ENCODE data around the gene HIVEP3.

HIVEP3 gene

GRCh38 chr1:41728403-41729202, 190.1 kb downstream of the HIVEP3 start:
- DNase-seq (ENCODE audit: low spot score) = no peak

DNA sequence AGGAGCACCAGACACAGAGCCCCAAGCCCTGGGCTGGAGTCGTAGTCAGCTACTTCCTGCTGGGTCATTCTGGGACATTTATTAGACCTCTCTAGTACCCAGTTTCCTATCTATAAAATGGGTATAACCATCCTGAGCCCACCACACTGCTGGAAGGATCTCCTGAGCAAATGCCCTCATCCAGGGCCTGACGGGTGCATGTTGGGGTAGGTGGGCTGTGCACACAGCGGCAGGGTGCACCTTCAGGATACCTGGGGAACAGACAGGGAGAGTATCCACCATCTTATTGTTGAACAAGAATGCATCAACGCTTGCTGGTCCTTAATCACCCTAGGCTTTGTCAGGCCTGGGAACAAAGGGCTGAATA, 191.0 kb downstream of the HIVEP3 start:
- no peak for DNase-seq (ENCODE audit: low spot score)

- no peak for DNase-seq (ENCODE audit: low spot score)
Observed at GRCh38 chr1:41726899-41727748, 191.6 kb downstream of the HIVEP3 start.

- DNase-seq (ENCODE audit: low spot score) = no peak
Observed at GRCh38 chr1:41726292-41726691, 192.4 kb downstream of the HIVEP3 start.

GRCh38 chr1:41724926-41725325, 193.8 kb downstream of the HIVEP3 start:
- no peak for DNase-seq (ENCODE audit: low spot score)

- no peak for DNase-seq (ENCODE audit: low spot score)
Observed at GRCh38 chr1:41724248-41724647, 194.5 kb downstream of the HIVEP3 start.

GRCh38 chr1:41723786-41724185, 194.9 kb downstream of the HIVEP3 start:
- DNase-seq (ENCODE audit: low spot score) = no peak

DNA sequence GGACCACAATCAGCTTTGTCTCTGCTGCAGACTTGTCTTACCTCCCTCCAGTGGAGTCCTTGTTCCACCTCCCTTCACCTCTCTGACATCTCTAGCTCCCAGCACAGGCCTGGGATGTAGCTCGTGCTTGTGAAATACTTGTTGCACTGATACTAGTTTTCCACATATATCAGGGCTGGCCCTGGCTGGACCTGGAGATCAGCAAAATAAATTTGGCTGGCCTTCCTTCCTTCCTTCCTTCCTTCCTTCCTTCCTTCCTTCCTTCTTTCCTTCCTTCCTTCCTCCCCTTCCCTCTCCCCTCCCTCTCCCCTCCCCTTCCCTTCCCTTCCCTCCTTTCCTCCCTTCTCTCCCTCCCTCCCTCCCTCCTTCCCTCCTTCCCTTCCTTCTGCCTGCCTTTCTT, 196.5 kb downstream of the HIVEP3 start:
- no peak for DNase-seq (ENCODE audit: low spot score)

DNA sequence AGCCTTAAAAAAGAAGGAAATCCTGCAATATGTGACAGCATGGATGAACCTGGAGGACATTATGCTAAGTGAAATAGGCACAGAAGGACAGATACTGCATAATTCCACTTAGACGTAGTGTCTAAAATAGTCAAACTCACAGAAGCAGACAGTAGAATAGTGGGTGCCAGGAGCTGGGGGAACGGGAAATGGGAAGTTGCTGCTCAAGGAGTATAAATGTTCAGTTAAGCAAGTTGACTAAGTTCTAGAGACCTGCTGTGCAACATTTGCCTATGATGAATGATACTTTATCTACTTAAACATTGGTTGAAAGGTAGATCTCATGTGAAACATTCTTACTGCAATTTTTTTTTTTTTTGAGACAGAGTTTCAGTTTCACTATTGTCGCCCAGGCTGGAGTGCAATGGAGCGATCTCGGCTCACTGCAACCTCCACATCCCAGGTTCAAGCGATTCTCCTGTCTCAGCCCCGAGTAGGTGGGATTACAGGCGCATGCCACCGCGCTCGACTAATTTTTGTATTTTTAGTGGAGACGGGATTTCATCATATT, 197.8 kb downstream of the HIVEP3 start:
- DNase-seq (ENCODE audit: low spot score) = no peak

- DNase-seq (ENCODE audit: low spot score) = no peak
Observed at GRCh38 chr1:41719590-41719989, 199.1 kb downstream of the HIVEP3 start.

DNA sequence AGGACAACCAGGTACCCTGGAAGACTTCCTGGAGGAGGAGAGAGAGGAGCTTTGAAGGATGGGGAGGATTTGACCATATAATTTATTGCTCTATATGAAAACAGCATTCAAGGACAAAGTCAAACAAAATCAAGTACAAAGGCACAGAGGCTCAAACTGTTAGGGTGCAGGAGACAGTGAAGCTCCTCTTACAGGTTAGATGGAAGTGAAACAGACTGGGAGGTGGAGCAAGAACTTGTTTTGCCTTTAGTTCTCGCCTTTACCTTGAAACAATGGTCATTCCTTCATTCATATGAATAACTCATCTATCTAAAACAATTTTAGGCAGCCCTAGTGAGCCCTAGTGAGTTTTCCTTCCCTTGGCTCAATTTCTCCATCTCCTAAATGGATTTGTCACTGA, 199.6 kb downstream of the HIVEP3 start:
- no peak for DNase-seq (ENCODE audit: low spot score)

DNA sequence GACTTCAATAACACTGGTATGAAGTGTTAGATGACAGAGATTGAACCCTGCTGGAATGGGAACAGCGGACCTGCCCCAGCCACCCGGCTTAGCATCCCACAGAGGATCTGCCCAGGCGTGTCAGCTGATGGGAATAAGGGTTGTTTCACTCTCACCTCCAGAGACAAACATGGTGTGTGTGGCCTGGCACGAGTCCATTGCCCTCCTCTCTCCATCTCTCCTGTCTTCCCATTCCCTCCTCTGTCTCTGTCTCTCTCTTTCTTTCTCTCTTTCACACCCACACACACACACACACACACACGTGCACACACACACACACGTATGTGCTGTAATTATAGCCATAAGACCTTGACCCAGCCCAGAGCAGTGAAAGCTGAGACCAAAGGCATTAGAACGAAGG, 200.2 kb downstream of the HIVEP3 start:
- DNase-seq (ENCODE audit: low spot score) = no peak

GRCh38 chr1:41716188-41717130, 202.3 kb downstream of the HIVEP3 start:
- DNase-seq (ENCODE audit: low spot score) = no peak

GRCh38 chr1:41715441-41716095, 203.2 kb downstream of the HIVEP3 start:
- no peak for DNase-seq (ENCODE audit: low spot score)

DNA sequence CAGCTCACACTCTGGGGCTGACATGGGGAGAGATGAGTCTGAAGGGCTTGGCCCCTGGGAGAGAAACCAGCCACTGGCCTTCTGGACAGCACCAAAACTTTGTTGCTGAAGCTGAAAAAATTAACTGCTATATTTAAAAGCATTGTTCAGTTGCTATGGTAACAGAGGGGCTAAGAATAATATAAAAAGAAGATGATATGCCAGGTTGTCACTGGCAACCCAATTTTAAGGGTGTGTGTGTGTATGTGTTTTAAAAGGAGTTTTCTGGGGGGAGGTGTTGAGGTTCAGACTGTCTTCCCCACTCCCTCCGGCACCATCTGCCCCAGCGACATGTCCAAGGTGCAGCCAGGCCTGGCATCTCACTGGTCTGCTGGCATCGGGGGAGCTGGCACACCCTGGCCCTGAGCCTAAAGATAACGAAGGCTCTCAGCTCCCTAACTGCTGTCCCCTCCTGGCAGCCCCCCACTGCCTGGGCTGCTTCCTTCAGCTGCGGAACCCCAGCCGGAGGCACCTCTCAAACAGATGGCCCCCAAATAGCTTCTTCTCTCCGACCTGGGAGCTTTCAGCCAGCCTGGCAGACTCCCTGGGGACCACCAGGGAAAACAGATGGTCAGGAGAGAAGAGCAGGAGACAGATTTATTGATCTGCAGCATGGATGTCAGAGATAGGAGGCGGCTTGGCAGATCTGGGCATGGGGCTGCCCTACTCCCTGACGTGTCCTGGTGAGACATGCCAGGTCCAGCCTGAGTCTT, 203.9 kb downstream of the HIVEP3 start:
- DNase-seq (ENCODE audit: low spot score) = no peak

DNA sequence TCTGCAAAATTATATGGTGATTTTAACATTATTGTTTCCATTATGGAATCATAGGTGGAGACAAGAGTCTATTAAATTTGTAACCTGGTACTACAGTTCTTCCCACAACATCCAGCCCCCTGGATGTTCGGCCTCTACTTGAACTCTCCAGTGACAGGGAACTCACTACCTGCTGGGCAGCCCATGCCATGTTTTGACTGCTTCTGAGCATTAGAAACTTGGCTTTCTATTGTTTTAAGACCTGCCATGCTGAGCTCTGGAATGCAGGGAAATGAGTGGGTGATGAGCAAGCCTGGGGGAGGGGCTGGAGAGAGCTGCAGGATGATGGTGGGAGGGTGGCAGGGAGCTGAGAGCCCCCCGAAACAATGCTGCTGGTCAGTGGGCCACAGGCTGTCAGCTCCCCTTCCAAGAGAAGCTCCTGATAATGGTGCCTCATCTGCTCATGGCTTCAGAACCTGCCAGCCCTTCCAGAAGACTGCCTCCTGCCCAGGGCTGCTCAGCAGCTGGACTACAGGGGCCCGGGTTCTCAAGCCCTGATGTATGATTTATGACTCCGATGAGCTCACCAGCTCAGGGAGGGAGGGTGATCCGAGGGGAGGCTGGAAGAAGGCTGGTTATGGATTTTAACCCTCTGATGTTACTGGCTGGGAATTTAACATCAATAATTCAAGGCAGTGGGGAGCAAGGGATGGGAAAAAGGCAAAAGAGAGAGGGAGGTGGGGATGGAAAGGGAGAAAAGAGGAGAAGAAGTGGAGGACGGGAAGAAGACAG, 205.0 kb downstream of the HIVEP3 start:
- no peak for DNase-seq (ENCODE audit: low spot score)

DNA sequence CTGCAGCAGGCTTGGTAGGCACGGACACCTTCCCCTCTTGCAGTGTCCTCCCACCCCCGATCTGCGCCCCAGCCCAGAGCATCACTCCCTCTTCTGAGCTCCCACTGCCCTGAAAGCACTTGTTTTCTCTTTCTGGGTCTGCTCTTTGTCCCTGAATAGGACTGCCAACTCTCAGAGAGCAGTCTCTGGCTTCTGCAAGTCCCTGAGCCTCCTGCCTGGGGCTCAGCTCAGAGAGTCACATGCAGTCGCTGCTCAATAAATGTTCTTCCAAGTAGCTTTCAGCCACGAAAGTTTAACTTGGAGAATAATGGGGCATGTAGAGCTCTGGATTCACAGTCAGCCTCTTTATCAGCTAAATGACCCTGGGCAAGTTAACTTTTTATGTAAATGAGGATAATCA, 205.6 kb downstream of the HIVEP3 start:
- DNase-seq (ENCODE audit: low spot score) = no peak

- no peak for DNase-seq (ENCODE audit: low spot score)
Observed at GRCh38 chr1:41712695-41713094, 206.0 kb downstream of the HIVEP3 start.

DNA sequence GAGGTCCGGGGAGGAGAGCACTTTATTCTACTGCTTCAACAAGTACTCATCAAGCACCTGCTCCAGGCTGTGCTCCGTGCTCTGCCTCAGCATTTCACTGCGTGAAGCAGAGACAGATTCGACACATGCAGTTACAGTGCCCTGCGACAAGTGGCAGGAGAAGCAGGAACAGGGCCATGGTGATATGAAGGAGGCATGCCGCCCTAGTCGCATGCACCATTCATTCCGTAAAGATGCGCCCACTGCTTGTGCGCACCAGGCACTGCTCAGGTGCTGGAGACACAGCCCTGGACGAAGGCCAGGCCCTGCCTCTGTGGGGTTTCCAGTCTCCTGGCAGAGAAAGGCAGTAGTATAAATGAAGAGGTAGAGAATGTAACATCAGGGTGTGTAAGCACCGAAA, 206.6 kb downstream of the HIVEP3 start:
- no peak for DNase-seq (ENCODE audit: low spot score)

DNA sequence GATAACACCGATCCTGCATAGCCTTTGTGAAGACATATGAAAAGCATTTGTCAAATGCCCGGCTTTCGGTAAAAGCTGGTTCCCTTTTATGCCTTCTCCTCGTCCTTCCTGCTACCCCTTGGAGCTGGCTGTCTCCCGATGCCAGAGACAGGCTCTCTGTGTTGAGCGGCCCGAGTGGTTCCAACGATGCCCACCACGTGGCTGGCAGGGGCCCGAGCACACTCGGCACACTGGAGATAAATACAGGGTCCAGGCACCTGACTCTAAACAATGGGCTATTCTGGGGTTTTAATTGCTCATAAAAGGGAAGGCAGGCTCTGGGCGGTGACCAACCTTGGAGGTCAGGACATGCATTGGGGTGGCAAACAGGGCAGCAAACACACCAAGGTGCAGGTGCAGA, 207.1 kb downstream of the HIVEP3 start:
- no peak for DNase-seq (ENCODE audit: low spot score)
